ENCODE data around the gene SP3.

Gene SP3

DNA sequence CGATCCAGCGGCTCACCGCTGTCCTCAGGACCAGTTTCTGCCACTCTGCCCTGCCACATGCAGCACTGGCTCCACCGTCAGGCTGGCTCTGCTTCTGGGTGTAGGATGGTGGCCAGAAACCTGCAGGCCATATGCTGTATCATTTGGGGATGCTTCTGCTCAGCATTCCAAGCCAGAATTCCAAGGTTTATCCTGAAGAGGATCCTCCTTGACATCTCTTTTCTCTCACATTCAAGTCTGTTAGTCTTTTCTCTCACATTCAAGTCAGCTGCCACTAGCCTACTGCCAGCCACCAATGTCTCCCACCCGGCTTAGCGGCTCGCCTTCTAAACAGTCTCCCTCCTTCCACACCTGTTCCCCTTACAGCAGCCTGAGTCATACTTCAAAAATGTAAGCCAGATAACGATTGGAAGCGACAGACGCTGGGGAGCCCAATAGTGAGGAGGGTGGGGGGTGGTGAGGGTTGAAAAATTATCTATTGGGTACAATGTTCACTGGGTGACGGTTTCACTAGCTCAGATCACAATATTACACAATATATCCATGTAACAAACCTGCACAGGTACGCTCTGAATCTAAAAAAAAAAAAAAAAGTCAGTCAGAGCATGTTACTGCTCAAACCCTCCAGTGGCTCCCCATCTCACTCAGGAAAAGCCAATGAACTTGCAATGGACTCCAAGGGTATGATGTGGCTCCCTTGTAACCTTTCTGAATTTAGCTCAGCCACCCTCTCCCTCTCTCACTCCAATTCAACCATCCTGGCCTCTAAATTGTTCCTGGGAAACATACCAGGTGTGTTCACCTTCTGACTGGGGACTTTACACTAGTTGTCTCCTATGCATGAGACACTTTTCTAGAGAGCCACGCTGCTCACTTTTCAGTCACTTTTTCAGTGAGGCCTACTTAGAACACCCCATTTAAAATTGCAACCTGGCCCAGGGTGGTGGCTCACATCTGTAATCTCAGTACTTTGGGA, 38.8 kb upstream of the SP3 start:
- TF ChIP-seq, protein P1, sequence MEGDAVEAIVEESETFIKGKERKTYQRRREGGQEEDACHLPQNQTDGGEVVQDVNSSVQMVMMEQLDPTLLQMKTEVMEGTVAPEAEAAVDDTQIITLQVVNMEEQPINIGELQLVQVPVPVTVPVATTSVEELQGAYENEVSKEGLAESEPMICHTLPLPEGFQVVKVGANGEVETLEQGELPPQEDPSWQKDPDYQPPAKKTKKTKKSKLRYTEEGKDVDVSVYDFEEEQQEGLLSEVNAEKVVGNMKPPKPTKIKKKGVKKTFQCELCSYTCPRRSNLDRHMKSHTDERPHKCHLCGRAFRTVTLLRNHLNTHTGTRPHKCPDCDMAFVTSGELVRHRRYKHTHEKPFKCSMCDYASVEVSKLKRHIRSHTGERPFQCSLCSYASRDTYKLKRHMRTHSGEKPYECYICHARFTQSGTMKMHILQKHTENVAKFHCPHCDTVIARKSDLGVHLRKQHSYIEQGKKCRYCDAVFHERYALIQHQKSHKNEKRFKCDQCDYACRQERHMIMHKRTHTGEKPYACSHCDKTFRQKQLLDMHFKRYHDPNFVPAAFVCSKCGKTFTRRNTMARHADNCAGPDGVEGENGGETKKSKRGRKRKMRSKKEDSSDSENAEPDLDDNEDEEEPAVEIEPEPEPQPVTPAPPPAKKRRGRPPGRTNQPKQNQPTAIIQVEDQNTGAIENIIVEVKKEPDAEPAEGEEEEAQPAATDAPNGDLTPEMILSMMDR (IDR thresholded peaks at IDR 0.05; ENCODE audit: low read depth, low read length): no peak
- no peak overlapping the region for H3K4me3 ChIP-seq (ENCODE audit: low read depth, low read length)

DNA sequence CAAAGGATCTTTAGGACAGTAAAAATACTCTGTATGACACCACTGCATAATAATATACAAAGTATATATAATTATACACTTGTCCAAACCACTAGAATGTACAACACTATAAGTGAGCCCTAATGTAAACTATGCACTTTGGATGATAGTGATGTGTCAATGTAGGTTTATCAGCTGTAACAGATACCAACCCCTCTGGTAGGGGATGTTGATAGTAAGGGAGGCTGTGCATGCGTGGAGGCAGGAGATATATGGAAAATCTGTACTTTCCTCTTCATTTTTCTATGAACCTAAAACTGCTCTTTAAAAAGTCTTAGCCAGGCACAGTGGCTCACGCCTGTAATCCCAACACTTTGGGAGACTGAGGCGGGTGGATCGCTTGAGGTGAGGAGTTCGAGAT, 37.5 kb upstream of the SP3 start:
- no peak overlapping the region for H3K4me3 ChIP-seq (ENCODE audit: low read depth, low read length)
- TF ChIP-seq, protein P1 (IDR thresholded peaks at IDR 0.05; ENCODE audit: low read depth, low read length): no peak

DNA sequence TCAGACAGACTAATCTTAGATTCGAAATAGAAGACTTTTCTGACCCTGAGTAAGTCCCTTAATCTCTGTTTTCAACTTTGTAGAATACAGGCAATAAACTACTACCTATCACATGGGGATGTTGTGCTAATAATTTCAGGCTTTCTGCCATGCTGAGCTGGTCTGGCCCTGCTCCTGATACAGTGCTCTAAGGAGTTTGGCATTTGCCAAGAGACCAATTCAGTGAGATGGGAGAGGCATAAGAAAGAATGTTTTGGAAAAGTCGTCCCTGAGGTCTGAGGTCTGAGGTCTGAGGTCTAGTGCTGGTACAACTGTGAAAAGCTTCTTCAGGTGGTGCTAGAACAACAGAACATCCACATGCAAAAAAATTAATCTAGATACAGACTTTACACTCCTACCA, 35.9 kb upstream of the SP3 start:
- no peak overlapping the region for H3K4me3 ChIP-seq (ENCODE audit: low read depth, low read length)
- TF ChIP-seq, protein P1 (IDR thresholded peaks at IDR 0.05; ENCODE audit: low read depth, low read length): no peak

DNA sequence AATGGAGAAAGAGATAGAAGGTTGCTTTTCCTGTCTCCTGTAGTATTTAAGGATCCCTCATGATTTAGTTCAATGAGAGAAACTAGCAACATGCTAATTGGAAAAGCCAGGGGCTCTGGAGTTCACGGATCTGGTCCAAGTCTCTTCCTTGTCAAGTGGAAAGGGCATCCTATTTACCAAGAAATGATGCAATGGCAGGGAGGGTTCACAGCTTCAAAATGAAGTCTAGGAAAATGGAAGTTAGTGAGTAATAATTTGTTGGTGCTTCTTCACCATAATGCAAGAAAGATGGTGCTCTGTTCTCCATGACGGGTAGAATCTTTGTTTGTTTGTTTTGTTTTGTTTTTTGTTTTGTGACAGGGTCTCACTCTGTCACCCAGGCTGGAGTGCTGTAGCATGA, 34.6 kb upstream of the SP3 start:
- TF ChIP-seq, protein P1 (IDR thresholded peaks at IDR 0.05; ENCODE audit: low read depth, low read length): no peak
- H3K4me3 ChIP-seq (ENCODE audit: low read depth, low read length): no peak overlapping the region

DNA sequence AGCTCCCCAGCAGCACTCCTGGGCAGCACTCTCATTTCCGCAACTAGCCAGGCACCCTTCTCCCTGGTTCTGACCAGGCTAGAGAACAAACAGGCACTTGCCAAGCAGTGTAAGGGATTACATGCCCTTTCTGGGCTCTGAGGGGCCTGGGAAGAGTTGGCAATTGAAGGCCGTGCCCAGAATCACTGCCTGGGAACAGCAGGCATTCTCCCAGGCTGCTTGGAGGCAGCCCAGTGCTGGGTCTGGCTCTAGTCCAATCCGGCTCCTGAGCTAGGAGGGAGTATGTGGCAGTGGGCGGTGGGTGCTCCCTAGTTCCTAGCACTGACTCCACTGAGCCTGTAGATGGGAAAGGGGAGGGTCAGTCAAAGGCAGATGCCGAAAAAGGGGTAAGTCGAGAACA, 34.1 kb upstream of the SP3 start:
- H3K4me3 ChIP-seq (ENCODE audit: low read depth, low read length): no peak overlapping the region
- TF ChIP-seq, protein P1 (IDR thresholded peaks at IDR 0.05; ENCODE audit: low read depth, low read length): no peak

DNA sequence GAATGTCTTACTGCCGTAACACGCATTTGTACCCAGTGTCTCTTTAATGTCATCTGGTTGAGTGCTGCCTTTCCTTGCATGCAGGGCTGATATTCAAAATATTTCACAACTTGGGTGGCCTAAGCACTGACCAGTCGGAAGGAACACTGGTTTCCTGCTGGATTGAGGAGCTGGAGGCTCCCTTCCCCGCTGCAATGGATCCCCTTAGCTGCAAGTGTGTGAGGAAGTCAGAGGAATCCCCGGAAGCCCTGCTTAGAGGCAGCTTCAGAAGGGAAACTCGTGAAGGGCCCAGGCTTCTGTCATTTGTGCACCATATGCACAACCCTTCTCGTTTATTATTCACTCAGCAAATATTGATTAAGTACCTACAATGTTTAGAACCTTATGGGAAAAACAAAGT, 33.2 kb upstream of the SP3 start:
- TF ChIP-seq, protein P1 (IDR thresholded peaks at IDR 0.05; ENCODE audit: low read depth, low read length): no peak
- H3K4me3 ChIP-seq (ENCODE audit: low read depth, low read length): no peak overlapping the region

DNA sequence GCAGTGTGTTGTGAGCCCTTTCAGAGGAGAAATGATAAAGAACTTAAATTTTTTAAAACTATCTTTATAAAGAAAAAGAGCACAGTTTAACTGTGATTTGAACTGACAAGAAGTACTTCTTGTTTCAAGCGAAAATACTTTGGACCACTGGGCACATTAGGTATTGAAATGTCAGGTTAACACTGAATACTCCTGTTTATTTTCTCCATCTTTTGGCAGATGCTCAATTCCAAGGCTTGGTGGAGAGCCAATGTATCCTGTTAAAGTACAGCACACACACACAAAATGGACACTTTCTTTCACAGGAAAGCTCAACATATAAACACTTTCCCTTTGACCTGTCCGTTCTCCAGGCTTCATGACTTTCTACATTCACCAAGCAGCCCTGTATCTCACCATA, 32.6 kb upstream of the SP3 start:
- no peak overlapping the region for H3K4me3 ChIP-seq (ENCODE audit: low read depth, low read length)
- TF ChIP-seq, protein P1 (IDR thresholded peaks at IDR 0.05; ENCODE audit: low read depth, low read length): no peak
